ENCODE results near the gene FARSB.

GRCh38 chr2:222525811-222526210 is 130.1 kb downstream of the FARSB start:
- TF ChIP-seq CTCF (IDR thresholded peaks at IDR 0.05 in 8 of 11, conservative IDR thresholded peaks at IDR 0.05 in 3 of 11), result no peak
- TF ChIP-seq POLR2A (IDR thresholded peaks at IDR 0.05), result no peak
